GM21717 (cell line): ENCODE results near the gene CAB39.
A peak's percentile ranks its signal among the peaks of the same experiment; 100 is the strongest.

ENCODE experiments used
- ATAC-seq: cut with Tn5 transposase; IDR thresholded peaks from one replicate; pipeline ENCODE4 v1.9.1; 2021; ENCODE audit warnings: mild to moderate bottlenecking, moderate library complexity; ENCODE audit not compliant: unreplicated experiment

Gene CAB39

GRCh38 chr2:230779126-230779525 is 66.5 kb downstream of the CAB39 start:
- no peak for ATAC-seq

- no peak for ATAC-seq
These were observed 67.0 kb downstream of the CAB39 start for GRCh38 chr2:230779607-230780006.

GRCh38 chr2:230781130-230781797 is 68.6 kb downstream of the CAB39 start:
- no peak for ATAC-seq

GRCh38 chr2:230783101-230783500 is 70.5 kb downstream of the CAB39 start:
- ATAC-seq, result no peak

GRCh38 chr2:230784795-230785194 is 72.2 kb downstream of the CAB39 start:
- no peak for ATAC-seq

- ATAC-seq, result no peak
These were observed 72.7 kb downstream of the CAB39 start for GRCh38 chr2:230785346-230785745.

- no peak for ATAC-seq
These were observed 74.5 kb downstream of the CAB39 start for GRCh38 chr2:230787101-230787500.

- no peak for ATAC-seq
These were observed 76.0 kb downstream of the CAB39 start for GRCh38 chr2:230788554-230789175.

GRCh38 chr2:230790981-230791380 is 78.3 kb downstream of the CAB39 start:
- no peak for ATAC-seq

GRCh38 chr2:230793572-230794359 is 81.1 kb downstream of the CAB39 start:
- ATAC-seq, result peak; percentile 53

GRCh38 chr2:230794497-230794896 is 81.9 kb downstream of the CAB39 start:
- ATAC-seq, result no peak

- ATAC-seq, result no peak
These were observed 83.2 kb downstream of the CAB39 start for GRCh38 chr2:230795856-230796255.

GRCh38 chr2:230796280-230796862 is 83.7 kb downstream of the CAB39 start:
- ATAC-seq, result no peak

- no peak for ATAC-seq
These were observed 85.2 kb downstream of the CAB39 start for GRCh38 chr2:230797515-230798495.

GRCh38 chr2:230798769-230799399 is 86.2 kb downstream of the CAB39 start:
- ATAC-seq, result no peak

GRCh38 chr2:230805353-230806017 is 92.8 kb downstream of the CAB39 start:
- no peak for ATAC-seq

GRCh38 chr2:230807729-230808128 is 95.1 kb downstream of the CAB39 start:
- ATAC-seq, result no peak

- no peak for ATAC-seq
These were observed 96.4 kb downstream of the CAB39 start for GRCh38 chr2:230809015-230809414.

GRCh38 chr2:230809677-230810251 is 97.1 kb downstream of the CAB39 start:
- ATAC-seq, result no peak
